ENCODE data around the gene MYH10.

- TF ChIP-seq EZH2 (IDR thresholded peaks at IDR 0.05; ENCODE audit: insufficient read depth, poor library complexity, severe bottlenecking) (no peak), EZH2phosphoT487 (IDR thresholded peaks at IDR 0.05; ENCODE audit: insufficient read depth, low read depth) (no peak)
Measured at GRCh38 chr17:8444494-8444893, 186.0 kb downstream of the MYH10 start.
